SK-N-SH treated with all-trans-retinoic acid at 6 μM for 48 hours (cell line): ENCODE data around the gene ZFP82.

Source experiments
- ATAC-seq: fragments of 200-7000 bp; cut with Tn5 transposase; 3 replicates; pipeline ENCODE4 v1.9.1; 2020; ENCODE audit warnings: mild to moderate bottlenecking, moderate library complexity
- ARNTL ChIP-seq: fragments of 450-650 bp; formaldehyde crosslinking; IDR thresholded peaks from 2 replicates; pipeline ENCODE4 v1.5.0; 2020; ENCODE audit warnings: low read depth, mild to moderate bottlenecking, moderate library complexity, borderline replicate concordance
- BACH2 ChIP-seq: fragments of 250-450 bp; sonication (Bioruptor Pico); IDR thresholded peaks from 2 replicates; pipeline ENCODE4 v1.9.0; 2021; ENCODE audit warnings: mild to moderate bottlenecking, borderline replicate concordance
- CSDC2 ChIP-seq: fragments of 250-450 bp; sonication (Bioruptor Pico); IDR thresholded peaks from 2 replicates; pipeline ENCODE4 v1.5.0; 2020; ENCODE audit warnings: mild to moderate bottlenecking, moderate library complexity
- ESRRG ChIP-seq: fragments of 250-450 bp; sonication (Bioruptor Pico); IDR thresholded peaks from 2 replicates; pipeline ENCODE4 v1.6.1; 2021; ENCODE audit warnings: mild to moderate bottlenecking
- GLIS3 ChIP-seq: fragments of 250-450 bp; sonication (Bioruptor Pico); IDR thresholded peaks from 2 replicates; pipeline ENCODE4 v1.5.0; 2020; ENCODE audit warnings: mild to moderate bottlenecking, moderate library complexity
- ISL1 ChIP-seq: fragments of 250-450 bp; sonication (Bioruptor Pico); IDR thresholded peaks from 2 replicates; pipeline ENCODE4 v2.1.2; 2022; ENCODE audit warnings: mild to moderate bottlenecking, moderate library complexity
- PPARA ChIP-seq: fragments of 250-450 bp; sonication (Bioruptor Pico); IDR thresholded peaks from 2 replicates; pipeline ENCODE4 v1.5.0; 2020; ENCODE audit warnings: mild to moderate bottlenecking, borderline replicate concordance
- RARB ChIP-seq: fragments of 250-450 bp; sonication (Bioruptor Pico); IDR thresholded peaks from 2 replicates; pipeline ENCODE4 v1.8.0; 2021; ENCODE audit warnings: mild to moderate bottlenecking, moderate library complexity
- TCF4 ChIP-seq: fragments of 250-450 bp; sonication (Bioruptor Pico); IDR thresholded peaks from 2 replicates; pipeline ENCODE4 v1.8.0; 2021; ENCODE audit warnings: mild to moderate bottlenecking, moderate library complexity, borderline replicate concordance
- TOX ChIP-seq: fragments of 250-450 bp; sonication (Bioruptor Pico); IDR thresholded peaks from 2 replicates; pipeline ENCODE4 v1.8.0; 2021; ENCODE audit warnings: mild to moderate bottlenecking, moderate library complexity, borderline replicate concordance
- ZC3H10 ChIP-seq: fragments of 250-450 bp; sonication (Bioruptor Pico); IDR thresholded peaks from 2 replicates; pipeline ENCODE4 v1.5.1; 2021; ENCODE audit warnings: mild to moderate bottlenecking, moderate library complexity
- ZFP3 ChIP-seq: fragments of 250-450 bp; sonication (Bioruptor Pico); IDR thresholded peaks from 2 replicates; pipeline ENCODE4 v1.5.0; 2020; ENCODE audit warnings: mild to moderate bottlenecking, moderate library complexity
- ZFP30 ChIP-seq: fragments of 450-650 bp; formaldehyde crosslinking; IDR thresholded peaks from 2 replicates; pipeline ENCODE4 v1.5.0; 2022; ENCODE audit warnings: mild to moderate bottlenecking, moderate library complexity
- ZNF565 ChIP-seq: fragments of 450-650 bp; formaldehyde crosslinking; conservative IDR thresholded peaks from 2 replicates; pipeline ENCODE4 v1.5.0; 2020; ENCODE audit warnings: low read depth, mild to moderate bottlenecking, moderate library complexity
- ZNF70 ChIP-seq: fragments of 450-650 bp; formaldehyde crosslinking; IDR thresholded peaks from 2 replicates; pipeline ENCODE4 v1.5.0; 2020; ENCODE audit warnings: mild to moderate bottlenecking, moderate library complexity
- ZNF8 ChIP-seq: fragments of 450-650 bp; formaldehyde crosslinking; IDR thresholded peaks from 2 replicates; pipeline ENCODE4 v1.5.0; 2020; ENCODE audit warnings: mild to moderate bottlenecking, moderate library complexity
- TF ChIP-seq, protein P1 (sequence below): fragments of 250-450 bp; sonication (Bioruptor Pico); IDR thresholded peaks from 2 replicates; pipeline ENCODE4 v1.8.0; 2020; ENCODE audit warnings: mild to moderate bottlenecking, moderate library complexity, borderline replicate concordance
- TF ChIP-seq, protein P2 (sequence below): fragments of 250-450 bp; sonication (Bioruptor Pico); IDR thresholded peaks from 2 replicates; pipeline ENCODE4 v1.8.0; 2021; ENCODE audit warnings: low read depth, mild to moderate bottlenecking, moderate library complexity, borderline replicate concordance
- TF ChIP-seq, protein P3 (sequence below): fragments of 250-450 bp; sonication (Bioruptor Pico); IDR thresholded peaks from 2 replicates; pipeline ENCODE4 v1.5.1; 2020; ENCODE audit warnings: low read depth, mild to moderate bottlenecking, moderate library complexity
- TF ChIP-seq, protein P4 (sequence below): fragments of 250-450 bp; sonication (Bioruptor Pico); IDR thresholded peaks from 2 replicates; pipeline ENCODE4 v1.5.1; 2021; ENCODE audit warnings: mild to moderate bottlenecking, moderate library complexity
- TF ChIP-seq, protein P5 (sequence below): fragments of 250-450 bp; sonication (Bioruptor Pico); IDR thresholded peaks from 2 replicates; pipeline ENCODE4 v1.5.0; 2020; ENCODE audit warnings: mild to moderate bottlenecking, moderate library complexity

The ZFP82 gene

DNA sequence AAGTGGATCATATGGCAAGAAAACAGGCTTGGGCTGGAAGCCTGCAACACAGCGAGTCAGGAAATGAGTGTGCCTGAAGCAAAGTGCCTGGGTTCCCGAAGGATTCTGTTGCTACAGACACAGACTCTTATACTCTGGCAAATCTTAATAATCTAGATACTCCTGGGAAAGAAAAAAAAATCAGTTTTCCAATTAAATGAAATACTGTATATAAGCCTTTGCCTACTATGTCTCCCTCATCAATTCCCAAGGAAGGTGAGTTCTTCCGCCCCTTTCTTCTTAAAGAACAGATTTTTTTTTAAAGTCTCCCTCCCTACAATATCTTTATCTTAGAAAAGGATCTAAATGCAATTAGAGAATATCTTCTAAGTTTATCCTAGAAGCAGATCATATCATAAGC lies 10.3 kb downstream of the ZFP82 start:
- TF ChIP-seq ARNTL (CRISPR knock-in tag) (no peak), GLIS3 (CRISPR knock-in tag) (no peak), TCF4 (CRISPR knock-in tag) (no peak), ZNF70 (CRISPR knock-in tag) (no peak), ZNF565 (CRISPR knock-in tag) (no peak), CSDC2 (CRISPR knock-in tag) (no peak), ZC3H10 (CRISPR knock-in tag) (no peak), BACH2 (CRISPR knock-in tag) (no peak), ZFP30 (CRISPR knock-in tag) (no peak), ZNF8 (no peak), PPARA (CRISPR knock-in tag) (no peak), RARB (CRISPR knock-in tag) (no peak), ESRRG (CRISPR knock-in tag) (no peak), ISL1 (CRISPR knock-in tag) (no peak), ZFP3 (CRISPR knock-in tag) (no peak)
- TF ChIP-seq, protein P1, sequence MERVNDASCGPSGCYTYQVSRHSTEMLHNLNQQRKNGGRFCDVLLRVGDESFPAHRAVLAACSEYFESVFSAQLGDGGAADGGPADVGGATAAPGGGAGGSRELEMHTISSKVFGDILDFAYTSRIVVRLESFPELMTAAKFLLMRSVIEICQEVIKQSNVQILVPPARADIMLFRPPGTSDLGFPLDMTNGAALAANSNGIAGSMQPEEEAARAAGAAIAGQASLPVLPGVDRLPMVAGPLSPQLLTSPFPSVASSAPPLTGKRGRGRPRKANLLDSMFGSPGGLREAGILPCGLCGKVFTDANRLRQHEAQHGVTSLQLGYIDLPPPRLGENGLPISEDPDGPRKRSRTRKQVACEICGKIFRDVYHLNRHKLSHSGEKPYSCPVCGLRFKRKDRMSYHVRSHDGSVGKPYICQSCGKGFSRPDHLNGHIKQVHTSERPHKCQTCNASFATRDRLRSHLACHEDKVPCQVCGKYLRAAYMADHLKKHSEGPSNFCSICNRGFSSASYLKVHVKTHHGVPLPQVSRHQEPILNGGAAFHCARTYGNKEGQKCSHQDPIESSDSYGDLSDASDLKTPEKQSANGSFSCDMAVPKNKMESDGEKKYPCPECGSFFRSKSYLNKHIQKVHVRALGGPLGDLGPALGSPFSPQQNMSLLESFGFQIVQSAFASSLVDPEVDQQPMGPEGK (CRISPR knock-in tag) = no peak
- TF ChIP-seq, protein P2, sequence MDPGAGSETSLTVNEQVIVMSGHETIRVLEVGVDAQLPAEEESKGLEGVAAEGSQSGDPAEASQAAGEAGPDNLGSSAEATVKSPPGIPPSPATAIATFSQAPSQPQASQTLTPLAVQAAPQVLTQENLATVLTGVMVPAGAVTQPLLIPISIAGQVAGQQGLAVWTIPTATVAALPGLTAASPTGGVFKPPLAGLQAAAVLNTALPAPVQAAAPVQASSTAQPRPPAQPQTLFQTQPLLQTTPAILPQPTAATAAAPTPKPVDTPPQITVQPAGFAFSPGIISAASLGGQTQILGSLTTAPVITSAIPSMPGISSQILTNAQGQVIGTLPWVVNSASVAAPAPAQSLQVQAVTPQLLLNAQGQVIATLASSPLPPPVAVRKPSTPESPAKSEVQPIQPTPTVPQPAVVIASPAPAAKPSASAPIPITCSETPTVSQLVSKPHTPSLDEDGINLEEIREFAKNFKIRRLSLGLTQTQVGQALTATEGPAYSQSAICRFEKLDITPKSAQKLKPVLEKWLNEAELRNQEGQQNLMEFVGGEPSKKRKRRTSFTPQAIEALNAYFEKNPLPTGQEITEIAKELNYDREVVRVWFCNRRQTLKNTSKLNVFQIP = no peak
- TF ChIP-seq, protein P3, sequence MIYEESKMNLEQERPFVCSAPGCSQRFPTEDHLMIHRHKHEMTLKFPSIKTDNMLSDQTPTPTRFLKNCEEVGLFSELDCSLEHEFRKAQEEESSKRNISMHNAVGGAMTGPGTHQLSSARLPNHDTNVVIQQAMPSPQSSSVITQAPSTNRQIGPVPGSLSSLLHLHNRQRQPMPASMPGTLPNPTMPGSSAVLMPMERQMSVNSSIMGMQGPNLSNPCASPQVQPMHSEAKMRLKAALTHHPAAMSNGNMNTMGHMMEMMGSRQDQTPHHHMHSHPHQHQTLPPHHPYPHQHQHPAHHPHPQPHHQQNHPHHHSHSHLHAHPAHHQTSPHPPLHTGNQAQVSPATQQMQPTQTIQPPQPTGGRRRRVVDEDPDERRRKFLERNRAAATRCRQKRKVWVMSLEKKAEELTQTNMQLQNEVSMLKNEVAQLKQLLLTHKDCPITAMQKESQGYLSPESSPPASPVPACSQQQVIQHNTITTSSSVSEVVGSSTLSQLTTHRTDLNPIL = no peak
- TF ChIP-seq, protein P4, sequence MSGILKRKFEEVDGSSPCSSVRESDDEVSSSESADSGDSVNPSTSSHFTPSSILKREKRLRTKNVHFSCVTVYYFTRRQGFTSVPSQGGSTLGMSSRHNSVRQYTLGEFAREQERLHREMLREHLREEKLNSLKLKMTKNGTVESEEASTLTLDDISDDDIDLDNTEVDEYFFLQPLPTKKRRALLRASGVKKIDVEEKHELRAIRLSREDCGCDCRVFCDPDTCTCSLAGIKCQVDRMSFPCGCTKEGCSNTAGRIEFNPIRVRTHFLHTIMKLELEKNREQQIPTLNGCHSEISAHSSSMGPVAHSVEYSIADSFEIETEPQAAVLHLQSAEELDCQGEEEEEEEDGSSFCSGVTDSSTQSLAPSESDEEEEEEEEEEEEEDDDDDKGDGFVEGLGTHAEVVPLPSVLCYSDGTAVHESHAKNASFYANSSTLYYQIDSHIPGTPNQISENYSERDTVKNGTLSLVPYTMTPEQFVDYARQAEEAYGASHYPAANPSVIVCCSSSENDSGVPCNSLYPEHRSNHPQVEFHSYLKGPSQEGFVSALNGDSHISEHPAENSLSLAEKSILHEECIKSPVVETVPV (CRISPR knock-in tag) = no peak
- TF ChIP-seq, protein P5, sequence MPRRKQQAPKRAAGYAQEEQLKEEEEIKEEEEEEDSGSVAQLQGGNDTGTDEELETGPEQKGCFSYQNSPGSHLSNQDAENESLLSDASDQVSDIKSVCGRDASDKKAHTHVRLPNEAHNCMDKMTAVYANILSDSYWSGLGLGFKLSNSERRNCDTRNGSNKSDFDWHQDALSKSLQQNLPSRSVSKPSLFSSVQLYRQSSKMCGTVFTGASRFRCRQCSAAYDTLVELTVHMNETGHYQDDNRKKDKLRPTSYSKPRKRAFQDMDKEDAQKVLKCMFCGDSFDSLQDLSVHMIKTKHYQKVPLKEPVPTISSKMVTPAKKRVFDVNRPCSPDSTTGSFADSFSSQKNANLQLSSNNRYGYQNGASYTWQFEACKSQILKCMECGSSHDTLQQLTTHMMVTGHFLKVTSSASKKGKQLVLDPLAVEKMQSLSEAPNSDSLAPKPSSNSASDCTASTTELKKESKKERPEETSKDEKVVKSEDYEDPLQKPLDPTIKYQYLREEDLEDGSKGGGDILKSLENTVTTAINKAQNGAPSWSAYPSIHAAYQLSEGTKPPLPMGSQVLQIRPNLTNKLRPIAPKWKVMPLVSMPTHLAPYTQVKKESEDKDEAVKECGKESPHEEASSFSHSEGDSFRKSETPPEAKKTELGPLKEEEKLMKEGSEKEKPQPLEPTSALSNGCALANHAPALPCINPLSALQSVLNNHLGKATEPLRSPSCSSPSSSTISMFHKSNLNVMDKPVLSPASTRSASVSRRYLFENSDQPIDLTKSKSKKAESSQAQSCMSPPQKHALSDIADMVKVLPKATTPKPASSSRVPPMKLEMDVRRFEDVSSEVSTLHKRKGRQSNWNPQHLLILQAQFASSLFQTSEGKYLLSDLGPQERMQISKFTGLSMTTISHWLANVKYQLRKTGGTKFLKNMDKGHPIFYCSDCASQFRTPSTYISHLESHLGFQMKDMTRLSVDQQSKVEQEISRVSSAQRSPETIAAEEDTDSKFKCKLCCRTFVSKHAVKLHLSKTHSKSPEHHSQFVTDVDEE (CRISPR knock-in tag) = no peak
- ATAC-seq = no peak

DNA sequence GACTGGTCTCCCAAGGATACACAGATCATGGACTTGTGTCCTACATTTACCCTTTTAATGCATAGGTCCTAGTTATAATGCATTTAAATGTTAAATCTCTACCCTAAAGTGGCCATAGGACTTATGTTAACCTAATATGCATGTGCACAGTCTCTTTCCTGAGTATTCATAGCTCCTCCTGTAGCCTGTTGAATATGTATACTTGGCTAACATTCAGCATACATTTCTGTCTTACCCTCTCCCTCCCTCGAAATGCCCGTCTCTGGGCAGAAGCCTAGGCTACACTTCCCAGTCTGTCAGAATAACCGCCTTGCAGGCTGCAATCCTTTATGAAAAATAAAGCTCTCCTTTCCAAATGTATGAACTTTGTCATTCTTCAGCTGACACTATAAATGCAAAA lies 13.9 kb downstream of the ZFP82 start:
- TF ChIP-seq TOX (CRISPR knock-in tag) = no peak
- TF ChIP-seq RARB (CRISPR knock-in tag) = no peak
- TF ChIP-seq ZNF70 (CRISPR knock-in tag) = no peak
- no peak for TF ChIP-seq ISL1 (CRISPR knock-in tag)
- TF ChIP-seq ZNF565 (CRISPR knock-in tag) = no peak
- no peak for TF ChIP-seq ZFP30 (CRISPR knock-in tag)
- TF ChIP-seq BACH2 (CRISPR knock-in tag) = no peak
- TF ChIP-seq, protein P3 = no peak
- TF ChIP-seq ZFP3 (CRISPR knock-in tag) = no peak
- ATAC-seq = no peak
